ENCODE results near the gene CROCC.
"Not testable (repeated sequence)": the region's sequence is repeated elsewhere in the genome, so short reads cannot be mapped to it uniquely, and the experiment has no call there.

CROCC gene

GRCh38 chr1:16915627-16915973 is 6.1 kb upstream of the CROCC start:
- Histone ChIP-seq H3K9me3 (ENCODE audit: control insufficient read depth in 1 of 2, low read length in 2 of 2) (no peaks in the 10 kb centered on the region), H3K4me1 (ENCODE audit: control insufficient read depth in 1 of 2, insufficient read depth in 2 of 2, low read length in 2 of 2) (peaks cover 7 to 18% of the 10 kb centered on the region in 2 donors), H3K9ac (ENCODE audit: low read depth in 1 of 2, low read length in 2 of 2) (no peak overlapping the region), H3K27ac (ENCODE audit: low read depth, low read length) (no peak overlapping the region), H3K36me3 (ENCODE audit: control insufficient read depth in 1 of 2, insufficient read depth in 2 of 2, low read length in 2 of 2) (no peaks in the 10 kb centered on the region), H3K4me3 (ENCODE audit: low read depth in 1 of 2, low read length in 2 of 2) (no peak overlapping the region), H3K27me3 (ENCODE audit: control insufficient read depth in 1 of 2, insufficient read depth in 2 of 2, low read length in 2 of 2) (no peaks in the 10 kb centered on the region)

GRCh38 chr1:16916036-16916880 is 5.5 kb upstream of the CROCC start:
- H3K9ac ChIP-seq (ENCODE audit: low read depth in 1 of 2, low read length in 2 of 2); H3K36me3 ChIP-seq (ENCODE audit: control insufficient read depth in 1 of 2, insufficient read depth in 2 of 2, low read length in 2 of 2); H3K27me3 ChIP-seq (ENCODE audit: control insufficient read depth in 1 of 2, insufficient read depth in 2 of 2, low read length in 2 of 2); H3K9me3 ChIP-seq (ENCODE audit: control insufficient read depth in 1 of 2, low read length in 2 of 2); H3K27ac ChIP-seq (ENCODE audit: low read depth, low read length); H3K4me3 ChIP-seq (ENCODE audit: low read depth in 1 of 2, low read length in 2 of 2): not testable (repeated sequence)
- H3K4me1 ChIP-seq (ENCODE audit: control insufficient read depth in 1 of 2, insufficient read depth in 2 of 2, low read length in 2 of 2), result peaks cover 7 to 18% of the 10 kb centered on the region in 2 donors

- H3K36me3 ChIP-seq (ENCODE audit: control insufficient read depth in 1 of 2, insufficient read depth in 2 of 2, low read length in 2 of 2), result no peaks in the 10 kb centered on the region
- no peaks in the 10 kb centered on the region for H3K9me3 ChIP-seq (ENCODE audit: control insufficient read depth in 1 of 2, low read length in 2 of 2)
- H3K9ac ChIP-seq (ENCODE audit: low read depth in 1 of 2, low read length in 2 of 2), result no peak overlapping the region
- H3K27ac ChIP-seq (ENCODE audit: low read depth, low read length), result no peak overlapping the region
- no peak overlapping the region for H3K4me3 ChIP-seq (ENCODE audit: low read depth in 1 of 2, low read length in 2 of 2)
- peaks cover 0 to 21% of the 10 kb centered on the region in 2 donors for H3K4me1 ChIP-seq (ENCODE audit: control insufficient read depth in 1 of 2, insufficient read depth in 2 of 2, low read length in 2 of 2)
- H3K27me3 ChIP-seq (ENCODE audit: control insufficient read depth in 1 of 2, insufficient read depth in 2 of 2, low read length in 2 of 2), result no peaks in the 10 kb centered on the region
Measured at GRCh38 chr1:16918371-16918770, 3.4 kb upstream of the CROCC start.

- not testable (repeated sequence) for H3K9me3 ChIP-seq (ENCODE audit: control insufficient read depth in 1 of 2, low read length in 2 of 2); H3K4me3 ChIP-seq (ENCODE audit: low read depth in 1 of 2, low read length in 2 of 2); H3K27ac ChIP-seq (ENCODE audit: low read depth, low read length); H3K27me3 ChIP-seq (ENCODE audit: control insufficient read depth in 1 of 2, insufficient read depth in 2 of 2, low read length in 2 of 2); H3K36me3 ChIP-seq (ENCODE audit: control insufficient read depth in 1 of 2, insufficient read depth in 2 of 2, low read length in 2 of 2); H3K9ac ChIP-seq (ENCODE audit: low read depth in 1 of 2, low read length in 2 of 2)
- H3K4me1 ChIP-seq (ENCODE audit: control insufficient read depth in 1 of 2, insufficient read depth in 2 of 2, low read length in 2 of 2), result peaks cover 0 to 17% of the 10 kb centered on the region in 2 donors
Measured at GRCh38 chr1:16918936-16919665, 2.6 kb upstream of the CROCC start.

GRCh38 chr1:16920951-16921350 is 780 bp upstream of the CROCC start:
- Histone ChIP-seq H3K27me3 (ENCODE audit: control insufficient read depth in 1 of 2, insufficient read depth in 2 of 2, low read length in 2 of 2) (no peaks in the 10 kb centered on the region), H3K9ac (ENCODE audit: low read depth in 1 of 2, low read length in 2 of 2) (no peak overlapping the region), H3K4me3 (ENCODE audit: low read depth in 1 of 2, low read length in 2 of 2) (no peak overlapping the region), H3K36me3 (ENCODE audit: control insufficient read depth in 1 of 2, insufficient read depth in 2 of 2, low read length in 2 of 2) (no peaks in the 10 kb centered on the region), H3K4me1 (ENCODE audit: control insufficient read depth in 1 of 2, insufficient read depth in 2 of 2, low read length in 2 of 2) (peaks cover 0 to 9% of the 10 kb centered on the region in 2 donors), H3K27ac (ENCODE audit: low read depth, low read length) (no peak overlapping the region), H3K9me3 (ENCODE audit: control insufficient read depth in 1 of 2, low read length in 2 of 2) (no peaks in the 10 kb centered on the region)

GRCh38 chr1:16922466-16922865 is 735 bp downstream of the CROCC start:
- no peaks in the 10 kb centered on the region for H3K9me3 ChIP-seq (ENCODE audit: control insufficient read depth in 1 of 2, low read length in 2 of 2)
- no peaks in the 10 kb centered on the region for H3K36me3 ChIP-seq (ENCODE audit: control insufficient read depth in 1 of 2, insufficient read depth in 2 of 2, low read length in 2 of 2)
- H3K4me1 ChIP-seq (ENCODE audit: control insufficient read depth in 1 of 2, insufficient read depth in 2 of 2, low read length in 2 of 2), result peaks cover 0 to 9% of the 10 kb centered on the region in 2 donors
- no peaks in the 10 kb centered on the region for H3K27me3 ChIP-seq (ENCODE audit: control insufficient read depth in 1 of 2, insufficient read depth in 2 of 2, low read length in 2 of 2)
- no peak overlapping the region for H3K4me3 ChIP-seq (ENCODE audit: low read depth in 1 of 2, low read length in 2 of 2)
- H3K27ac ChIP-seq (ENCODE audit: low read depth, low read length), result no peak overlapping the region
- H3K9ac ChIP-seq (ENCODE audit: low read depth in 1 of 2, low read length in 2 of 2), result no peak overlapping the region

- H3K36me3 ChIP-seq (ENCODE audit: control insufficient read depth in 1 of 2, insufficient read depth in 2 of 2, low read length in 2 of 2), result no peaks in the 10 kb centered on the region
- H3K9ac ChIP-seq (ENCODE audit: low read depth in 1 of 2, low read length in 2 of 2), result no peak overlapping the region
- no peak overlapping the region for H3K4me3 ChIP-seq (ENCODE audit: low read depth in 1 of 2, low read length in 2 of 2)
- H3K4me1 ChIP-seq (ENCODE audit: control insufficient read depth in 1 of 2, insufficient read depth in 2 of 2, low read length in 2 of 2), result peaks cover 0 to 9% of the 10 kb centered on the region in 2 donors
- H3K27me3 ChIP-seq (ENCODE audit: control insufficient read depth in 1 of 2, insufficient read depth in 2 of 2, low read length in 2 of 2), result no peaks in the 10 kb centered on the region
- H3K27ac ChIP-seq (ENCODE audit: low read depth, low read length), result no peak overlapping the region
- H3K9me3 ChIP-seq (ENCODE audit: control insufficient read depth in 1 of 2, low read length in 2 of 2), result no peaks in the 10 kb centered on the region
Measured at GRCh38 chr1:16922885-16923431, 1.2 kb downstream of the CROCC start.

GRCh38 chr1:16924216-16924918 is 2.6 kb downstream of the CROCC start:
- H3K9ac ChIP-seq (ENCODE audit: low read depth in 1 of 2, low read length in 2 of 2), result no peak overlapping the region
- H3K27ac ChIP-seq (ENCODE audit: low read depth, low read length), result no peak overlapping the region
- peaks cover 0 to 9% of the 10 kb centered on the region in 2 donors for H3K4me1 ChIP-seq (ENCODE audit: control insufficient read depth in 1 of 2, insufficient read depth in 2 of 2, low read length in 2 of 2)
- H3K36me3 ChIP-seq (ENCODE audit: control insufficient read depth in 1 of 2, insufficient read depth in 2 of 2, low read length in 2 of 2), result no peaks in the 10 kb centered on the region
- no peaks in the 10 kb centered on the region for H3K9me3 ChIP-seq (ENCODE audit: control insufficient read depth in 1 of 2, low read length in 2 of 2)
- no peak overlapping the region for H3K4me3 ChIP-seq (ENCODE audit: low read depth in 1 of 2, low read length in 2 of 2)
- no peaks in the 10 kb centered on the region for H3K27me3 ChIP-seq (ENCODE audit: control insufficient read depth in 1 of 2, insufficient read depth in 2 of 2, low read length in 2 of 2)

- no peak overlapping the region for H3K9ac ChIP-seq (ENCODE audit: low read depth in 1 of 2, low read length in 2 of 2)
- peaks cover 0 to 9% of the 10 kb centered on the region in 2 donors for H3K4me1 ChIP-seq (ENCODE audit: control insufficient read depth in 1 of 2, insufficient read depth in 2 of 2, low read length in 2 of 2)
- no peak overlapping the region for H3K27ac ChIP-seq (ENCODE audit: low read depth, low read length)
- no peaks in the 10 kb centered on the region for H3K36me3 ChIP-seq (ENCODE audit: control insufficient read depth in 1 of 2, insufficient read depth in 2 of 2, low read length in 2 of 2)
- H3K4me3 ChIP-seq (ENCODE audit: low read depth in 1 of 2, low read length in 2 of 2), result no peak overlapping the region
- no peaks in the 10 kb centered on the region for H3K9me3 ChIP-seq (ENCODE audit: control insufficient read depth in 1 of 2, low read length in 2 of 2)
- H3K27me3 ChIP-seq (ENCODE audit: control insufficient read depth in 1 of 2, insufficient read depth in 2 of 2, low read length in 2 of 2), result no peaks in the 10 kb centered on the region
Measured at GRCh38 chr1:16924919-16925477, 3.3 kb downstream of the CROCC start.

All from duodenal mucosa (tissue), 2 donors.